GM23338 (cell line): ENCODE results near the gene ING5.

Experiments used
- CREB1 ChIP-seq: fragments of 250-450 bp; sonication (Bioruptor Pico); IDR thresholded peaks from 2 replicates; pipeline ENCODE4 v1.5.0; 2020; ENCODE audit warnings: low read depth, mild to moderate bottlenecking, moderate library complexity
- EZH2 ChIP-seq: fragments of 200-600 bp; sonication (generic); IDR thresholded peaks from one replicate; pipeline ENCODE4 v1.8.0; 2017; ENCODE audit warnings: antibody characterized with exemption, mild to moderate bottlenecking, low read depth; ENCODE audit not compliant: unreplicated experiment
- EZH2phosphoT487 ChIP-seq: fragments of 200-600 bp; sonication (generic); IDR thresholded peaks from one replicate; pipeline ENCODE4 v1.8.1; 2018; ENCODE audit warnings: antibody characterized with exemption; ENCODE audit not compliant: unreplicated experiment
- JUNB ChIP-seq: IDR thresholded peaks from one replicate; pipeline ENCODE4 v1.6.1; 2016; ENCODE audit warnings: antibody characterized with exemption; ENCODE audit not compliant: unreplicated experiment
- POLR2AphosphoS5 ChIP-seq: IDR thresholded peaks from 2 replicates; pipeline ENCODE4 v1.6.1; 2016; ENCODE audit warnings: antibody characterized with exemption, low read depth
- ZNF462 ChIP-seq: fragments of 250-450 bp; sonication (Bioruptor Pico); IDR thresholded peaks from 2 replicates; pipeline ENCODE4 v1.5.0; 2020; ENCODE audit warnings: mild to moderate bottlenecking, moderate library complexity
- TF ChIP-seq, protein P1 (sequence below), 2 experiments: fragments of 200-600 bp in 1 of 2; sonication (generic) in 1 of 2; conservative IDR thresholded peaks; 2 replicates each; pipeline versions ENCODE4 v1.5.1 to v1.6.1; 2016 to 2017; ENCODE audit warnings: antibody characterized with exemption in 2 of 2, low read depth in 2 of 2, mild to moderate bottlenecking in 2 of 2, moderate library complexity in 1 of 2
- TF ChIP-seq, protein P2 (sequence below): IDR thresholded peaks from one replicate; pipeline ENCODE4 v1.6.1; 2018; ENCODE audit warnings: antibody characterized with exemption; ENCODE audit not compliant: unreplicated experiment
- TF ChIP-seq, protein P3 (sequence below): IDR thresholded peaks from 2 replicates; pipeline ENCODE4 v1.6.1; 2016; ENCODE audit warnings: antibody characterized with exemption

GRCh38 chr2:241721852-241722251 is 20.0 kb downstream of the ING5 start:
- TF ChIP-seq CREB1 (CRISPR knock-in tag): no peak
- TF ChIP-seq, protein P1, sequence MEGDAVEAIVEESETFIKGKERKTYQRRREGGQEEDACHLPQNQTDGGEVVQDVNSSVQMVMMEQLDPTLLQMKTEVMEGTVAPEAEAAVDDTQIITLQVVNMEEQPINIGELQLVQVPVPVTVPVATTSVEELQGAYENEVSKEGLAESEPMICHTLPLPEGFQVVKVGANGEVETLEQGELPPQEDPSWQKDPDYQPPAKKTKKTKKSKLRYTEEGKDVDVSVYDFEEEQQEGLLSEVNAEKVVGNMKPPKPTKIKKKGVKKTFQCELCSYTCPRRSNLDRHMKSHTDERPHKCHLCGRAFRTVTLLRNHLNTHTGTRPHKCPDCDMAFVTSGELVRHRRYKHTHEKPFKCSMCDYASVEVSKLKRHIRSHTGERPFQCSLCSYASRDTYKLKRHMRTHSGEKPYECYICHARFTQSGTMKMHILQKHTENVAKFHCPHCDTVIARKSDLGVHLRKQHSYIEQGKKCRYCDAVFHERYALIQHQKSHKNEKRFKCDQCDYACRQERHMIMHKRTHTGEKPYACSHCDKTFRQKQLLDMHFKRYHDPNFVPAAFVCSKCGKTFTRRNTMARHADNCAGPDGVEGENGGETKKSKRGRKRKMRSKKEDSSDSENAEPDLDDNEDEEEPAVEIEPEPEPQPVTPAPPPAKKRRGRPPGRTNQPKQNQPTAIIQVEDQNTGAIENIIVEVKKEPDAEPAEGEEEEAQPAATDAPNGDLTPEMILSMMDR (conservative IDR thresholded peaks at IDR 0.05; ENCODE audit: low read depth in 2 of 2): no peak
- TF ChIP-seq EZH2: no peak
- TF ChIP-seq, protein P2, sequence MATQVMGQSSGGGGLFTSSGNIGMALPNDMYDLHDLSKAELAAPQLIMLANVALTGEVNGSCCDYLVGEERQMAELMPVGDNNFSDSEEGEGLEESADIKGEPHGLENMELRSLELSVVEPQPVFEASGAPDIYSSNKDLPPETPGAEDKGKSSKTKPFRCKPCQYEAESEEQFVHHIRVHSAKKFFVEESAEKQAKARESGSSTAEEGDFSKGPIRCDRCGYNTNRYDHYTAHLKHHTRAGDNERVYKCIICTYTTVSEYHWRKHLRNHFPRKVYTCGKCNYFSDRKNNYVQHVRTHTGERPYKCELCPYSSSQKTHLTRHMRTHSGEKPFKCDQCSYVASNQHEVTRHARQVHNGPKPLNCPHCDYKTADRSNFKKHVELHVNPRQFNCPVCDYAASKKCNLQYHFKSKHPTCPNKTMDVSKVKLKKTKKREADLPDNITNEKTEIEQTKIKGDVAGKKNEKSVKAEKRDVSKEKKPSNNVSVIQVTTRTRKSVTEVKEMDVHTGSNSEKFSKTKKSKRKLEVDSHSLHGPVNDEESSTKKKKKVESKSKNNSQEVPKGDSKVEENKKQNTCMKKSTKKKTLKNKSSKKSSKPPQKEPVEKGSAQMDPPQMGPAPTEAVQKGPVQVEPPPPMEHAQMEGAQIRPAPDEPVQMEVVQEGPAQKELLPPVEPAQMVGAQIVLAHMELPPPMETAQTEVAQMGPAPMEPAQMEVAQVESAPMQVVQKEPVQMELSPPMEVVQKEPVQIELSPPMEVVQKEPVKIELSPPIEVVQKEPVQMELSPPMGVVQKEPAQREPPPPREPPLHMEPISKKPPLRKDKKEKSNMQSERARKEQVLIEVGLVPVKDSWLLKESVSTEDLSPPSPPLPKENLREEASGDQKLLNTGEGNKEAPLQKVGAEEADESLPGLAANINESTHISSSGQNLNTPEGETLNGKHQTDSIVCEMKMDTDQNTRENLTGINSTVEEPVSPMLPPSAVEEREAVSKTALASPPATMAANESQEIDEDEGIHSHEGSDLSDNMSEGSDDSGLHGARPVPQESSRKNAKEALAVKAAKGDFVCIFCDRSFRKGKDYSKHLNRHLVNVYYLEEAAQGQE: no peak
- TF ChIP-seq, protein P3, sequence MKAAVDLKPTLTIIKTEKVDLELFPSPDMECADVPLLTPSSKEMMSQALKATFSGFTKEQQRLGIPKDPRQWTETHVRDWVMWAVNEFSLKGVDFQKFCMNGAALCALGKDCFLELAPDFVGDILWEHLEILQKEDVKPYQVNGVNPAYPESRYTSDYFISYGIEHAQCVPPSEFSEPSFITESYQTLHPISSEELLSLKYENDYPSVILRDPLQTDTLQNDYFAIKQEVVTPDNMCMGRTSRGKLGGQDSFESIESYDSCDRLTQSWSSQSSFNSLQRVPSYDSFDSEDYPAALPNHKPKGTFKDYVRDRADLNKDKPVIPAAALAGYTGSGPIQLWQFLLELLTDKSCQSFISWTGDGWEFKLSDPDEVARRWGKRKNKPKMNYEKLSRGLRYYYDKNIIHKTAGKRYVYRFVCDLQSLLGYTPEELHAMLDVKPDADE: no peak
- TF ChIP-seq EZH2phosphoT487: no peak
- TF ChIP-seq ZNF462: no peak
- TF ChIP-seq POLR2AphosphoS5: no peak
- no peak for TF ChIP-seq JUNB
